ENCODE results near the gene PXDN.

DNA sequence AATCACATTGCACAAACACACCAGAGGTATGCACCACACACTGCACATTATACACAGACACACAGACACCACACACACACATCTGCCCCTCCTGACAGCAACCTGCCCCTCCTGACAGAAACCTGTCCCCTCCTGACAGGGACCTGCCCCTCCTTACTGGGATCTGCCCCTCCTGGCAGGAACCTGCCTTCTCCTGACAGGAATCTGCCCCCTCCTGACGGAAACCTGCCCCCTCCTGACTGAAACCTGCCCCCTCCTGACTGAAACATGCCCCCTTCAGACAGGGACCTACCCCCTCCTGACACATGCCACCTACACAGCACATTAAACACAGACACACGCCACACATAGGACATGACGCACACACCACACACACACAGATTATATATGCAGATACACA lies 88.9 kb downstream of the PXDN start:
- TF ChIP-seq CTCF (IDR thresholded peaks at IDR 0.05; ENCODE audit: borderline replicate concordance, extremely low read depth, low read length, poor library complexity, severe bottlenecking) (no peak), EZH2 (IDR thresholded peaks at IDR 0.05; ENCODE audit: borderline replicate concordance, low read depth, low read length, severe bottlenecking) (no peak)
